ENCODE measurements around the gene TSPAN17.
"Not testable (repeated sequence)": the region's sequence is repeated elsewhere in the genome, so short reads cannot be mapped to it uniquely, and the experiment has no call there.

Gene TSPAN17

GRCh38 chr5:176676361-176676824 is 29.1 kb downstream of the TSPAN17 start:
- in situ Hi-C loops (cut with MboI; ENCODE audit: low sequenced_read_pairs): no loop called here

- in situ Hi-C loops (cut with MboI; ENCODE audit: low sequenced_read_pairs): no loop called here
Measured at GRCh38 chr5:176677209-176677939, 30.1 kb downstream of the TSPAN17 start.

GRCh38 chr5:176678584-176678983 is 31.3 kb downstream of the TSPAN17 start:
- in situ Hi-C loops (cut with MboI; ENCODE audit: low sequenced_read_pairs): no loop called here

GRCh38 chr5:176679365-176680225 is 32.3 kb downstream of the TSPAN17 start:
- in situ Hi-C loops (cut with MboI; ENCODE audit: low sequenced_read_pairs): no loop called here

GRCh38 chr5:176680226-176680563 is 32.9 kb downstream of the TSPAN17 start:
- in situ Hi-C loops (cut with MboI; ENCODE audit: low sequenced_read_pairs): no loop called here

DNA sequence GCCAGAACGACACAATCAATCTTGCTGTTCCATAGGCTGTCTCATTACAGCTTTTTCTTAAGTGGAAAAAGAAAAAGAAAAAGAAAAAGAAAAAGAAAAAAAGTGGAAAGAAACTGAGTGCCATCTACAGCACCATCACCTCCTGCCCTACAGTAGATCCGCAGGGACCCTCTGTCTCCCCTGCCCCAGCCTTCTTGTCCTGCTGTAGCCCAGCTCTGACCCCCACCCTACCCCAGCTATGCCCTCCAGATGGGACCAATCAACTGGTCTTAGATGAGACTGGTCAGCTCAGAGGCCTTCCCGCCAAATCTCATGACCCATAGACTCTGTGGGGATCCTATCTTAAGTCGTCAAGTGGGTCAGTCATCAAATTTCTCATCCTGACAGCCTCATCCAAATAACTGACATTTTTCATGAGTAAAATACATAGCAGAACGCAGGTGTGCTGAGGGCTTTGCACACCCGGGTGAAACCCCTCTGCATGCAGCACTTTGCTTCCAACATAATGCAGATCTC is 34.8 kb downstream of the TSPAN17 start:
- in situ Hi-C loops (cut with MboI; ENCODE audit: low sequenced_read_pairs): no loop called here

- in situ Hi-C loops (cut with MboI; ENCODE audit: low sequenced_read_pairs): no loop called here
Measured at GRCh38 chr5:176685010-176685409, 37.7 kb downstream of the TSPAN17 start.

- in situ Hi-C loops (cut with MboI; ENCODE audit: low sequenced_read_pairs): no loop called here
Measured at GRCh38 chr5:176687247-176687646, 40.0 kb downstream of the TSPAN17 start.

- in situ Hi-C loops (cut with MboI; ENCODE audit: low sequenced_read_pairs): no loop called here
Measured at GRCh38 chr5:176687881-176688280, 40.6 kb downstream of the TSPAN17 start.

DNA sequence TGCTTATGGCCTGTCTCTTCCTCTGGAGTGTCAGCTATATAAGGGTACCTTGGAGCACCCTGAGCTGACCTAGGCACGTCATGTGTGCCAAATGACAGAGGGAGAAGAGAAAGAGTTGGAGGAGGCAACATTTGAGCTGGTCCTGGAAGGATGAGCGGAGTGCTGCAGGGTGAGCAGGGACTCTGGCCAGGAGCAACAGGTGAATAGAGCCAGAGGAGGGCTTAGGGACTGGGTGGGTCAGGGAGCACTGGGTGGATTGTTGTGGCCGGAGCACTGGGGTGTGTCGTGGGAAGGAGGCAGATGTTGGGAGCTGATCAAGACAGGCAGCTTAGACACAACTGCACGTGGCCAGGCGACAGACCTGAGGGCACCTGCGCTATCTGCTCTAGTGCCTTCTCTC is 43.6 kb downstream of the TSPAN17 start:
- in situ Hi-C loops (cut with MboI; ENCODE audit: low sequenced_read_pairs): no loop called here

- in situ Hi-C loops (cut with MboI; ENCODE audit: low sequenced_read_pairs): no loop called here
Measured at GRCh38 chr5:176691524-176691923, 44.2 kb downstream of the TSPAN17 start.

DNA sequence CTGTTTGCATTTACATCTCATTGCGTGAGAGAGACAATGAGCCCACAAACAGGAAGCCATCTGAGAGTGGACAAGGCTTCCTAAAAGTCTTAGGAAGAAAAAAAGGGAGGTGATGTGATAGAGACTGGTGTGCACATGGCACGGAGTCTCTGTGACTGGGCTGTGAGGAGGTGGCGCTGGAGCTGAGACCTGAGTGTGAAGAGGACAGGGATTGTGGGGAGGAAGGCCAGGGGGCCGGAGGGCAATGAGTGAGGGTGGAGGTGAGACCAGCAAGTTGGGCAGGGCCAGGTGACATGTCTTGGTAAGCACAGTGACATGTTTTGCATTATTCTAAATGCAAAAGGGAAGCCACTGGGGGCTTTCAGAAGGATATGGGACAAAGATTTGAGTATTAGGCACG is 45.0 kb downstream of the TSPAN17 start:
- in situ Hi-C loops (cut with MboI; ENCODE audit: low sequenced_read_pairs): no loop called here

- in situ Hi-C loops (cut with MboI; ENCODE audit: low sequenced_read_pairs): no loop called here
Measured at GRCh38 chr5:176692839-176693476, 45.7 kb downstream of the TSPAN17 start.

DNA sequence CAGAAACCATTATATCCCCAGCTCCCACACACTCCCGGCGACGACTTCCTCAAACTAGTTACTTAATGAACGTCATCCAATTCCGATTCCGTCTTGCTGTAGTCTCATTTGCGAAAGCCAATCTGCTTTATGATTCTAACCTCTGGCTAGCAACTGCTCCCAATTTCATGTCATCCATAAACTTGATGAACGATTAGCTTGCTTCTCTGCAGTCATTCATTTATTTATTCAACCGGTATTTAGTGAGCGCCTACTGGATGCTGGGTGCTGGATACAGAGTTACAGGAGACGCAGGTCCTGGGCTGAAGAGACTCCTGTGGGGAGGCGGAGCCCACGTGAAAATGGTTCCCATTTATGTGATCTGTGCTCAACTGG is 46.2 kb downstream of the TSPAN17 start:
- in situ Hi-C loops (cut with MboI; ENCODE audit: low sequenced_read_pairs): no loop called here

- in situ Hi-C loops (cut with MboI; ENCODE audit: low sequenced_read_pairs): no loop called here
Measured at GRCh38 chr5:176694146-176694545, 46.9 kb downstream of the TSPAN17 start.

DNA sequence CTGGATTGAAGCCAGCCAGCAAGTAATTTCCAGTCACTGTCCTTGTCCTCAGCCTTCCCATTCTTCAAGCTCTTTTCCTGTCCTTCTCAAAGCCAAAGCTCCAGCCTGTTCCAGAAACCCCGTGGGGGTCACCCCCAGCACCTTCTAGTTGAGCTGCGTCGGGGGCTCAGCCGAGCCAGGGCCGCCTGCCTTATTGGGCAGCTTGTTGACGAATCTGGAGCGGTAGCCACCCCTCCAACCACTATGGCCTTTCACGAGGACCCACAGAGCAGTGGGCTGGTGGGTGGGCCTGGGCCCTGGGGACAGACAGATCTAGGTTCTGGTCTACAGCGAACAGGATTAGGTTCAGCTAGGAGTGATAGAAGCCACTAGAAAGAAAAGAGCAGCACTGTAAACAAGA is 47.3 kb downstream of the TSPAN17 start:
- in situ Hi-C loops (cut with MboI; ENCODE audit: low sequenced_read_pairs): no loop called here

DNA sequence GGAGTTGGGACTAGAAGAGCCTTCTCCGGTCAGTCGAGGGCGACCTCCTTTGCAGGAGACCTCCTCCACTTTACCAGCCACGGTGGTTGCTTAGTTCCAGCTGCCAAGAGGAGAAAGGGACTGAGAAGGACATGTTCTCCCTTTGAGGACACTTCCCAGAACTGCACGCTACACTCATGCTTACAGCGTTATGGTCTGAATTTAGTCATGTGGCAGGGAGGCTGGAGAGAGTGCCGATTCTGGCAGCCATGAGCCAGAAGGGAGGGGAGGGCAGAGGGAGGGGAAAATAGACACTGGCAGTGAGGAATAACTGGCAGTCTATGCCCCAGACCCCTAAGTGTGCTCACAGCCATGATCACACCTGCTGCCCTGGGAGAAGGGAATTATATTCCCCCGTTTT is 47.8 kb downstream of the TSPAN17 start:
- in situ Hi-C loops (cut with MboI; ENCODE audit: low sequenced_read_pairs): no loop called here

DNA sequence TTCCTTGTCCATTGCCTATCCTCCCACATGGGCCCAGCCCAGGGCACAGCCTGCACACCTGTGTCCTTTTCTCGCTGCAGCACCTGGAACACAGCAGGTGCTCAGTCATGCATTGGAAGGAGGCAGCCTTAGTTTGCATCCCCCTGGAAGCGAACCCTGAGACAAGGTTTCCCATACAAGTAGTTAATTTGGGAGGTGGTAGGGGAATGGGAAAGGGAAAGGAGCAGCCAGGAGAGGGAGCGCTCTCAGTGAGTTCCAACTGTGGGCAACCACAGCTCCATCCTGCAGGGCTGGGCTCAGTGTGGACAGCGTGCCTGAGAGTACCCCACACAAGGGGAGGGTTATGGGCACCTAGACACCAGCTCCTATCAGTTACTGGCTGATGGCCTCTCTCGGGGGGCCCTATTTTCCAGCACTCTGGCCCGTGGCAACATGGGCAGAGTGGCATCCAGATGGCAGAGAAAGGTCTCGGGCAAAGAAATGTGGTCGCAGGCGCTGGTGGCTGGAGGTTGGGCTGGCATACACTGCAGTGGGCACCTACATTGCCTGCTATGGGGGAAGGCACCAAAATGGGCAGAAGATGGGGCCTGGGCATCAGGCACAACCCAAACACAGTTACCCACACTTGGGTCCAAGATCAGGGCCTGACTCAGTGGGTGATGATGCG is 50.1 kb downstream of the TSPAN17 start:
- in situ Hi-C loops (cut with MboI; ENCODE audit: low sequenced_read_pairs): no loop called here

GRCh38 chr5:176697934-176698538 is 50.8 kb downstream of the TSPAN17 start:
- in situ Hi-C loops (cut with MboI; ENCODE audit: low sequenced_read_pairs): no loop called here

DNA sequence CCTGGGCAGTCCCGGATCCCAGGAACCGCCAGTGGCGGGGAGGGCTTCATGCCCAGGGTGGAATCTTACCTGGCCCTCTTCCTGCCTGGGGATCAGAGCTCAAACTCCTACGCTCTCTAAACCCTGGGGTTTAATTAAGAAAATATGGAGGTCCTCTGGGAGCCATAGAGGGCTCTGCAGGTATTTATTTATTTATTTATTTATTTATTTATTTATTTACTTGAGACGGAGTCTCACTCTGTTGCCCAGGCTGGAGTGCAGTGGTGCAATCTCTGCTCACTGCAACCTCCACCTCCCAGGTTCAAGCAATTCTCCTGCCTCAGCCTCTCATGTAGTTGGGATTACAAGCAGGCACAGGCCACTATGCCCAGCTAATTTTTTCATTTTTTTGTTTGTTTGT is 52.2 kb downstream of the TSPAN17 start:
- in situ Hi-C loops (cut with MboI; ENCODE audit: low sequenced_read_pairs): not testable (repeated sequence)

All from HL-60/S4 (cell line).